GM18951 (cell line): ENCODE data around the gene MB.

Source experiments
- POLR2A ChIP-seq: IDR thresholded peaks from 4 replicates; pipeline ENCODE4 v1.6.1; 2011; ENCODE audit warnings: mild to moderate bottlenecking; ENCODE audit not compliant: insufficient read length, insufficient read depth; ENCODE audit errors: extremely low read depth
- in situ Hi-C: fragments of 300-500 bp; cut with MboI; formaldehyde crosslinking; loops from one replicate; pipeline ENCODE4 v1.12.0; 2022; ENCODE audit warnings: low sequenced_read_pairs, mixed read lengths, inconsistent platforms; ENCODE audit not compliant: unreplicated experiment

The MB gene

DNA sequence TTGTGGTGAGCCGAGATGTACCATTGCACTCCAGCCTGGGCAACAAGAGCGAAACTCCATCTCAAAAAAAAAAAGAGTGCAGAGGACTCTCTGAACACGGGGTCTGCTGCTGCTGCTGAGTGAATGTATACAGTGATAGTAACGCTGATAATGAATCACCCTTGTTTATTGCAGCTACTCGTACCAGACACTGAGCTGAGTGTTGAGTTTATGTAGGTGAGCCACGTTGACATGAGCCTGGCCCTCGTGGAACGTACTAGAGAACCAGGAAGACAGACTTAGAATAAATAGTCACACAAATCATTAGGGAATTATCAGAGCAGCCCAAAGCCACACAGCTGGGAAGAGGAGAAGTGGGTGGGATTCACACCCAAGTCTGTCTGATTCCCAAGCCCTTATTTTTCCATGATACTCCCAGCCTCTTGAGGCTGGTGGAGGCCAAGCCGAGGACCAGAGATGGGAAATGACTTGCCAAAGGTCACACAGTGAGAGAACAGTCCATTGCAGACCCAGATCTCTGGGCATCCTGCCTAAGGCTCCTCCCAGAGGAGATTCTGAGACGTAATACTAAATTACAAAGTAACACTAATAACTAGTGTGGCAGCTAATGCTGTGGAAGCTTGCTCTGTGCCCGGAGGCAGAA lies 34.8 kb downstream of the MB start:
- in situ Hi-C loops = no loop called here
- no peak for TF ChIP-seq POLR2A

DNA sequence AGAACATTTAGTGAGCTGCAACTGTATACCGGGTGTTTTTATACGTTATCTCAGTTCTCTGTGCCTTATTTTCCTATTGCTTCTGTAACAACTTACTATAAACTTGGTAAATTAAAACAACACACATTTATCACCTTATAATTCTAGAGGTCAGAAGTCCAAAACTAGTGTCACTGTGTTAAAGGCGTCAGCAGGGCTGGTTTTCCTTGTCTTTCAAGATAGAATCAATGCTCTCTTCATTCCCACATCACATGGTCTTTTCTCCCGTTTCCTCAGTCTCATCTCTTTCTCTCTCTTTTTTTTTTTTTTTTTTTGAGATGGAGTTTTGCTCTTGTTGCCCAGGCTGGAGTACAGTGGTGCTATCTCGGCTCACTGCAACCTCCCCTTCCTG lies 36.1 kb downstream of the MB start:
- in situ Hi-C loops = no loop called here

DNA sequence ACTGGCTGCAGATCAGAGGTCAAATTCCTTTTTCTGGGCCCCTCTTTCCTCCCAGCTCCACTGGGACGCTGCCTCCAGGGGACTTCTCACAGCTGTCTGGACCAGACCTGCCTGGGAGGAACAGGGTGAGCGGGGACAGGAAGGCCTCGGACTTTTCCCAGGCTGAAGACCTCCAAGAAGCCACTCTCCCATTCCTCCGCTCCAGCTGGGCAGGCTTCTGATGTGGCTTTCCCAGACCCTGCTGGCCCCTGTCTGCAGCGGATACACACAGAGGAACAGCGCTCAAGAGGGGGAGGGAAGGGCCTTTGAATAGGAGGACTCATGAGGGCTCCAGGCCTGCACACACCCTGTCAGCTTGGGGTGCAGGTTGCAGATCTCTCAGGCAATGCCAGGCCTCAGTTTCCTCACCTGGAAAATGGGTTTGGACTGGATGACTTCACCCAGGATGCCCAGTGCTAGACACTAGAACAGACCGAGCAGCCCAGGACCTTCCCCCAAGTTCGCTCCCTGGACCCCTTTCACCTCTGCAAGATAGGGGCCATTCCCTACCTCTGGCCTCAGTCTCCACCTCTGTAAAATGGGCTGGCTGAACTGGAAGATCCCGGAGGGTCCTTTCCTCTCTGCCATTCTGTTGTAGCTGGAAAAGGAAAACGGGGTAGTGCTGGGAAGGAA lies 36.6 kb downstream of the MB start:
- in situ Hi-C loops = no loop called here
- no peak for TF ChIP-seq POLR2A

More for the DNA sequence above, 36.1 kb downstream of the MB start:
- TF ChIP-seq POLR2A = no peak

DNA sequence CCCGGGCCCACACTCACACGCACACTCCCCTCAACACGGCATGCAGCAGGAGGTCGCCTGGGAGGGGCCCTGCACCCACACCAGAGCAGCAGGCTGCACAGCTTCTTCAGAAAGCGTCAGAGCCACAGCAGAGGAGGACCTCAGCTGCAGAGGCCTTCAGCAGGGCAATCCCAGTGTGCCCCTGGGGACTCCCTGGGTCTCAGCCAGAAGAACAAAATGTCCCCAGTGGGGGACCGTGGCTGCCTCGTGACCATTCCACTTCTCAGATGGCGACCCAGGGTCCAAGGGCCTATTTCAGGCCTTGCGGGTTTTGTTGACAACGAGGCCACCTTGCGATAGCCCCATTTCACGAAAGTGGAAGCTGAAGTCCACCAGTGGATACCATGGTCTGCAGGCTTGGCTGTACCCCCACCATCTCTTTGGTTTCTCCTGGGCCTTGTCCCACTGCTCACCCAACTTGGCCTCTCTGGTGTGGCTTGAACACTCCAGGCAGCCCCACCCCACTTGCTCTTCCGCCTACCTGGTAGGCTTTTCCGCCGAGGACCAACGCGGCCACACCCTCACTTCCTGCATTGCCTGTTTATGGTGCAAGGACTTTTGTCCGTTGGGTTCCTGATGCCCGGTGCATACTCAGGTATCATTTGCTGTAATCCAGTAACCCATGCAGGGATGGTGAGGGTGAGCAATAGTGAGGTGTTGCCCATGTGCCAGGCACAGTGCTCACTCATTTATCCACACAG lies 38.1 kb downstream of the MB start:
- in situ Hi-C loops = no loop called here
- TF ChIP-seq POLR2A = no peak

DNA sequence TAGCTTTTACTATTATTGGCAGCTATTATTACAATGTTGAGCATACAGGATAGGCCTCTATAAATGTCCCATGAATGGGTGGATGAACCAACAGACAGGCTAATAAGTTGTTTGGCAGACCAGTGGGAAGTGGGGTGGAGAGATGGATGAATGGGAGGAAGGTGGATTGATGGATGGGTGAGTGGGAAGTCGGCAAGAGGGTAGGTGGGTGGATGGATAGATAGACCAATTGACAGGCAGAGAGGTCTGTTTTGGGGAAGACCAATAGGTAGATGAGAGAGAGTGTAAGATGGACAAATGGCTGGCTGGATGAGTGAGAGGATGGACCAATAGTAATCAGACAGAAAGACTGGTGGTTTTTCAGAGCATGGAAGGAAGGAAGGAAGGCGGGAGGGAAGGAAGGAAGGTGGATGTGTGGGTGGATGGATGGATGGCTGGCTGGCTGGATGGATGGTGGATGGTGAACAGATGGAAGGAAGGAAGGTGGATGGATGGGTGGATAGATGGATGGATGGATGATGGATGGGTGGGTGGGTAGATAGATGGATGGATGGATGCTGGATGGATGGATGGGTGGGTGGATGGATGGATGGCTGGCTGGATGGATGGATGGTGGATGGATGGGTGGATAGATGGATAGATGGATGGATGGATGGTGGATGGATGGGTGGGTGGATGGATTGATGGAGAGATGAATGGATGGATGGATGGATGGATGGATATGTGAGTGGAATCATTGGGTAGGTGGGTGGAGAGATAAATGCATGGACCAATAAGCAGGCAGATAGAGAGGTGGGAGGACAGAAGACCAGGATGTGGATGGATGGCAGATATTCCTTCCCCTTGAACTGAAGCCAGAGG lies 39.1 kb downstream of the MB start:
- no peak for TF ChIP-seq POLR2A
- in situ Hi-C loops = no loop called here

DNA sequence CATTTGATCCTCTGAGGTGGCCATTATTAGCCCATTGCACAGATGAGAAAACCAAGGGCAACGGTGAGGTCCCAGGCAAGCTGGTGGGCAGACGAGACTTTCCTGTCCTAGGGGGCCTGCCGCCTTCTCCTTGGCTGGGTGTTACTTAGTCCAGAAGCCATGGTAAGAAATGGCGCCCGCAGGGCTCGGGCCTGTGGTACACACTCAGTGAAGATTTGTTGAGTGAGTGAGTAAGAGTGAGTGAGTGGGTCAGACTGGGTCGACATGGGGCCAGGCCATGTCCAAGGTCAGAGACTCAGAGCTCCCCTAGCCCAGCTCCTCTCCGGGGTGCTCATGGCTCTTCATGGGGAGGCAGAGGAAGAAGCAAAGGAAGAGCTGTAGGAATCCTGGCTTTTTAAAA lies 40.5 kb downstream of the MB start:
- in situ Hi-C loops = no loop called here
- TF ChIP-seq POLR2A = no peak

DNA sequence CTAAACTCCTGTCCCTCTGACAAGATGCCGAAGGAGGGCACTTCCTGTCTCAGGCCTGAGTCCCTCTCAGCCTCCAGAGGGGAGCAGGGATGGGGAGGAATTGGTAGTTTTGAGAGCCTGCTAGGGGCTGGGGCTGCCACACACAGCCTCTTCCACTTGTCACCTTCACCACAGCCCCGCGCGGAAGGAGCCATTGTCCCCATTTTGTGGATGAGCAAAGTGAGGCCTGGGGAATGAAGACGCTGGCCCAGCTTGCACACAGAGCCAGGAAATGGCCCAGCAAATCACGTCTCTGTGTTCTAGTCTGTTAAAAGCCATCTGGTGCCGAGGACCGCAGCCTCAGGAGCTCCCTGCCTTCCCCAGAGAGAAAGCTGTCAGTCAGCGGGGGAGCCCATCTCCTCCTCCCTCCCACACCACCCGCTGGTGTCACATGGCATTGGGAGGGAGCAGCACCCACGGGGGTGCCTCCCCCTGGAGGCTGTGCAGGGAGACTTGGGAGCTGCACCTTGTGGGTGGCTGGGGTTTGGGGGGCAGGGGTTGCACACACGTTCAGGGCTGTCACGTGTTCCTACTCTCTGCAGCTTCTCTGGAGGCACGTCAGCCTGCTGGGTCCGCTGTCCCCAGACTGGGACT lies 41.9 kb downstream of the MB start:
- no peak for TF ChIP-seq POLR2A
- in situ Hi-C loops = no loop called here

DNA sequence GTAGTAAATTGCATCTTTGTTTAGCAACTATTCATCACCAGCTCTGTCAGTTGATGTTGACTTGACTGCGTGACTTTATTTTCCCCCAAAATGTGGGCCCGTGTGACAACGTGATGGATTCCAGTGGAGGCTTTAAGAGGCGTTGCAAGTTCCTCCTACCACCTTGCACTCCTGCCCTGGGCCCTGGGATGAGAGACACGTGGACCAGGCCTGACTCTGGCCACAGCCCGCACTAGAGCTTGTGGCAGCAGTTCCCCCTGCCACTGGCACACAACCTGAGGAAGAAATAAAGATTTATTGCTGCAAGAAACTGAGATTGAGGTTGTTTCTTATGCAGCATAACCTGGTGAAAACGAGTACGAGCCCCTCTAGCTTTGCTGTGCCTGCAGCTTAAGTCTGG lies 44.6 kb downstream of the MB start:
- no peak for TF ChIP-seq POLR2A
- in situ Hi-C loops = no loop called here

DNA sequence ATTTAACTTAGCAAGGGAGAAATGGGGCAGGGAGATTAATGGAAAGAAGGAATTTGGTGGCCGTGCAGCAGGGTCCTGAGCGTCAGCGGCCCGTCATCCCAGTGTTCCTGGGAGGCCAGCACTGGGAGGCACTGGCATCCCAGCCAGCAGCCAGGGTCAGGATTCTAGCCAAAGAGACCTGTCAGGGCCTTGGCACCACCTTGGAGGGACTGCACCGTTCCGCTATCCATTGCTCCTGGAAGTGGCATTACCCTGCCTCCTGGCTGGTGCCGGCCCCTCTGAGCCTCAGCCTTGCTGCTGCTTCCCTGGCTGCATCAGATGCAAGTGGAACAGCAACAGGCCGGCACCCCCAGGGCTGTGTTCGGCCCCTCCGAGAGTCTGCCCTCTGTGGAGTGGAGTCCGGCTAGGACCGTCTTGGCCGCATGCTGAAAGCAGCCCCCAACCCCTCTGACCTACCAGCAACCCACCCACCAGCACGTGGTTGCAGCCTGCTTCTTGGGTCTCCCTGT lies 46.4 kb downstream of the MB start:
- in situ Hi-C loops = no loop called here
- TF ChIP-seq POLR2A = no peak

DNA sequence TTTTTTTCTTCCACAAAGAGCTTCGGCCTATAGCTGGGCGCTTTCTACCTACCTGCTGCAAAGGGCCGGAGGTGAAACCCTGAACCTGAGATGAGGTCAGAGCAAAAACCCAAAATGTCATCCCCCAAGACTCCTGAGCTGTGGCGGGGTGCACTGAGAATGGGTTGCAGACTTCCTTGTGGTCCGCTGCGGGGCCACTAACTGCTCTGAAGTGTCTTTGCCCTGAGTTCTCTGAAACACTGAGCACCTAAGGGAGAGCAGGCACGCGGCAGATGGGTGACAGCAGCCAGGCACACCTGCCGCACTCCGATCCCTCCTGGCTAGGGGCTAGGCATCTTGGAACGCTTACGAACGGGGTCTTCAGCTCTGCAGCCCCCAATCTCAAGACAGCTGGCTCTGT lies 47.2 kb downstream of the MB start:
- TF ChIP-seq POLR2A = no peak
- in situ Hi-C loops = no loop called here

DNA sequence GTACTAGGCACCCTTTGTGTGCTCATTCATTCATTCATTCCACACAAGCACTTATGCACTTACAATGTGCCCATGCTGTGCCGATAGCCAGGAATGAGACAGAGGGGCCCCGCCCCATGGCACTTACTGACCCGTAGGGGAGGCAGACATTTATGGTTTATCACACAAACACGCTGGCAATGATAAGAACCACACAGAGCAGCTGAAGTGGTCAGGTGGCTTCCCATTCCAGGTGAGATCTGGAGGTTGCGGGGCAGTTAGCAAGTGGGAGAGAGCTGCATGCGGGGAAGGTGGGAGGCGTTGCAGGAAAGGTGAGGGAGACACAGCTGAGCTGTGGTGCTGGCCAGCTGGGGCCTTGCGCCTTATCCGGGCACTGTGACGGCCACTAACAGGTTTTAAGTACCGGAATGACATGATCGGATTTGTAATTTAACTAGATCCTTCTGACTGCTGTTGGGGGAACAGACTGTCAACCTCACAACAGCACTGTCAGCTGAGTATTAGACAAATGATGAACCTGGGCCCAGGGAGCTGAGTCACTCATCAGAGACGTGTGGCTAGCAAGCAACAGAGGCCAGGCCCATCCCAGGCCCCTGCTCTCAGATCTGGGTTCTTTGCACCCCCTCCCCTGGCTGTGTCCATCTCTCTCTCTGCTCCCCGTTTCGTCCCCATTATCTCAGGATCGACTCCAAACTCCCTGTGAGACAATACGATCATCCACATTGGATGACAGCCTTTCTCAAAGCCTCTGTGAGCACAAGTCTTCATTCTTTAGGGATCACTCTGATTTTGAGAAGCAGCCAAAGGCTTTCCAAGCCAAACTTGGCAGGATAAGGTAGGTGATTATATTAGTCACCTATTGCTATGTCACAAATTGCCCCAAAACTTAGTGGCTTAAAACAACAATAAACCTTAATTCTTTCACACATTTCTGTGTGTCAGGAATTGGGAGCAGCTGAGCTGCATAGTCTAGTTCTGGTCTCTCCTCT lies 48.1 kb downstream of the MB start:
- in situ Hi-C loops = no loop called here
- no peak for TF ChIP-seq POLR2A
